Hepatocyte (in vitro differentiated cells): ENCODE data around the gene PTPRCAP.

Source experiments
- CTCF ChIP-seq: fragments of 200-600 bp; sonication (generic); IDR thresholded peaks from 2 replicates; pipeline ENCODE4 v1.5.1; 2016; ENCODE audit warnings: antibody characterized with exemption, mild to moderate bottlenecking; ENCODE audit not compliant: poor library complexity
- EZH2phosphoT487 ChIP-seq: fragments of 200-600 bp; sonication (generic); IDR thresholded peaks from one replicate; pipeline ENCODE4 v1.6.1; 2018; ENCODE audit warnings: antibody characterized with exemption, mild to moderate bottlenecking, low read depth, moderate library complexity; ENCODE audit not compliant: unreplicated experiment, severe bottlenecking

GRCh38 chr11:67486481-67487195 lies 49.2 kb upstream of the PTPRCAP start:
- TF ChIP-seq CTCF (no peak), EZH2phosphoT487 (no peak)
